Globus pallidus (tissue), 1 donor: ENCODE results near the gene PDCL3.

Source experiments
- DNase-seq: peaks from one replicate; pipeline ENCODE4 v3.0.0-alpha.2; 2015; ENCODE audit warnings: low spot score

Gene PDCL3

GRCh38 chr2:100611079-100612029 lies 48.6 kb downstream of the PDCL3 start:
- no peak for DNase-seq

- no peak for DNase-seq
Measured at GRCh38 chr2:100612388-100613000, 49.7 kb downstream of the PDCL3 start.

DNA sequence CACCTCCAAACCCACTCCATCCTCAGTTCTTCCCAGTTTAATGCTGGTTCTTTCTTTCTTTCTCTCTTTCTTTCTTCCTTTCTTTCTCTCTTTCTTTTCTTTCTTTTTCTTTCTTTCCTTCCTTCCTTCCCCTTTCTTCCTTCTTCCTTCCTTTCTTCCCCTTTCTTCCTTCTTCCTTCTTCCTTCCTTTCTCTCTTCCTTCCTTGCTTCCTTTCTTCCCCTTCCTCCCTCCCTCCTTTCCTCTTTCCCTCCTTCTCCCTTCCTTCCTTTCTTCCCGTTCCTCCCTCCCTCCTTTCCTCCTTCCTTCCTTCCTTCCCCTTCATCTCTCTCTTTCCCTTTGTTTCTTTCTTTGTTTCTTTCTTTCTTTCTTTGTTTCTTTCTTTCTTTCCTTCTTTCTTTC lies 50.9 kb downstream of the PDCL3 start:
- DNase-seq = no peak

DNA sequence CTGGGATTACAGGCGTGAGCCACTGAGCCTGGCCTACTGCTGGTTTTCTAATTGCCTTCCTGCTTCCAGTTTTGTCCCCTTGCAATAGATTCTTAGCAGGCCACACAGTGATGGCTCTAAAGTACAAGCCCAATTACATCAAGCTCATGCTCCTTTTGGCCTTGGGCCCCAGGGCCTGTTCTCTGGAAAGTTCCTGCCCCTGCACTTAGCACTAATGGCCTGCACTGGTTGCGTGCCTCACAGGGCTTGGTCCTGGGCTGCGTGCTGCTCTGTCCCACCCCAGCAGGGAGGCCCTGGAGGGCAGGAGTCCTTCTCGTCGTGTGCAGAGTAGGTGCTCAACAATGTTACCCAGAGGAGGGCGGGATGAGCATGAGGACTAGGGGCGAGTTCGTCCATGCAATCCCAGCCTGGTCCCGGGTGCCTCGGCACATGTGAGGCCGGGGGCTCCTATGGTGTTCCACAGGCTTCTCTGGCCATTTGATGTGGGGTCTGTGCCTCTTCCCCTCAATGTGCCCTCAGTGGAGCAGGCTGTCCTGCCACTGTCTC lies 51.7 kb downstream of the PDCL3 start:
- DNase-seq = no peak

DNA sequence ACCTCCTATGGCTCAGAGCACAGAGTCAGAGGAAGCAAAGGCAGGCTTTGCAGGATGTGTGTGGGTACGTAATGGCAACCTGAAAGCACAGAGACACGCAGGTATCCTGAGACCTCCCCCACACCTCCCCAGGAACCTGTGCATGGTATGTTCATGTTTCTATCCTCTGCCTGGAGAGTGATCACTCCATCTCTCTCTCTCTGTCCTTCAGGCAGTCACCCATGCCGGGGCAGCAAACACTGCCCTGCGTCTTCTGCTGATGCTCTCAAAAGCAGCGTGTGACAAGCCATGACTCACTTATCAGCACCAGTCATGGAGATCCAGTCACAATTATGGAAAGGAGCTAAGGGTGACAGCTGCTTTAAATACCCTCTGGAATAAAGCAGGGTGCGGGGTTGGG lies 52.7 kb downstream of the PDCL3 start:
- no peak for DNase-seq

DNA sequence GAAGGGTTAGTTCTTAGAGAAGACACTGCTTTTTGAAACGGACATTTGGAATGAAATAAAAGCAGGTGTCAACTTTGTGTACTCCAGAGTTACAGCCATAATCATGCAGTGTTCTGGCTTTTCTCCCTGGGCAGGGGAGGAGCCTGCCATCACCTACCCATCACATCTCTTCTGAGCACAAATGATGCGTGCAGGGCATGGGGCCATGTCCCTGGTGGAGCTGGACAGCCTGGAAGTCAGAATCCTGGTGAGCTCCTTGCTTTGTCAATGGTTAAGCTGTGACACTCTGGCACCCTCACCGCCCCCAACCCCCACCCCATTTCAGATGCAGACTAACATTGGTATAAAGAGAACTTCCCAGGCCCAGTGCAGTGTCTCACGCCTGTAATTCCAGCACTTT lies 53.1 kb downstream of the PDCL3 start:
- no peak for DNase-seq

DNA sequence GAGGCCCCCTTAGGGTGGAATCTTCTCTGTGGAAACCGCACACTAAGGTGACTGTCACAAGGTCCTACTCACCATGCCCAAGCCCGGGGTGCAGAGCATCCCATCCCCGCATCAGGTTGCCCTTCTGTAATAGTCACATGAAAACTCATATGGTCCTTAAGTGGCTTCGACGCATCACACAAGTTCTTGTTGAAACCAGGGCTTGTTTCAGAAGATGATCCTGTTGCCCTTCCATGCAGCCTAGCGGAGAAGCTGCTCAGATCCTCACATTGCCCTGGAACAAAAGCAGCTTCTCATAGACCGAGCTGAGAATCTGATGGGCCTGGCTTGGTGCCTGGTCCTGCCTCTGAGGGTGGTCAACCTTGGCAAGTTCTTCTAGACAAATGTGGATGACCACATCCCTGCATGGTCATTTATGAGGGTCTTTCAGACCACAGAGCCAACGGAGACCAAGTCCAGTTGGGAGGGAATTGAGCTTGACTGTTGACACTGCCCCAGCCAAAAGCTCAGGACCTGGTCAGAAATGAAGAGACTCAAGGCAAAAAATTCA lies 54.1 kb downstream of the PDCL3 start:
- no peak for DNase-seq

DNA sequence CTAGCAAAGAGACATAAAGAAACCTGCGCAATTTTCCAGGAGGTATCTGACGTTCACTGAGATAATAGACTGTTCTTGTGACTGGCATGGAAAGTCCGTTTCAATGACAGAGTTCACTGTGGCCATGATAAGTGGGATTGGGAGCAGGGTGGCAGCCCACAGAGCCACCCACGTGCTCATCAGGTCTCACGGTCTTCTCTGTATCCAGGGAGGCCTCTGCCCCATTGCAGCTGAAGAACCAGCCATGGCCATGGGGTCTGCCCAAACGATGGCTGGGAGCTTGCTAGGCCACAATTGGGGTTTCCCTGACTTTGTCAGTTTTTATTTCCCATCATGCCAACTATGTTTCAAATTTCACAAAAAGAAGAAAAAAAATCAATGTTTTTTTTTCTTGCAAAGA lies 57.2 kb downstream of the PDCL3 start:
- DNase-seq = no peak

GRCh38 chr2:100620481-100620880 lies 57.7 kb downstream of the PDCL3 start:
- DNase-seq = no peak

GRCh38 chr2:100621371-100621951 lies 58.7 kb downstream of the PDCL3 start:
- DNase-seq = no peak

DNA sequence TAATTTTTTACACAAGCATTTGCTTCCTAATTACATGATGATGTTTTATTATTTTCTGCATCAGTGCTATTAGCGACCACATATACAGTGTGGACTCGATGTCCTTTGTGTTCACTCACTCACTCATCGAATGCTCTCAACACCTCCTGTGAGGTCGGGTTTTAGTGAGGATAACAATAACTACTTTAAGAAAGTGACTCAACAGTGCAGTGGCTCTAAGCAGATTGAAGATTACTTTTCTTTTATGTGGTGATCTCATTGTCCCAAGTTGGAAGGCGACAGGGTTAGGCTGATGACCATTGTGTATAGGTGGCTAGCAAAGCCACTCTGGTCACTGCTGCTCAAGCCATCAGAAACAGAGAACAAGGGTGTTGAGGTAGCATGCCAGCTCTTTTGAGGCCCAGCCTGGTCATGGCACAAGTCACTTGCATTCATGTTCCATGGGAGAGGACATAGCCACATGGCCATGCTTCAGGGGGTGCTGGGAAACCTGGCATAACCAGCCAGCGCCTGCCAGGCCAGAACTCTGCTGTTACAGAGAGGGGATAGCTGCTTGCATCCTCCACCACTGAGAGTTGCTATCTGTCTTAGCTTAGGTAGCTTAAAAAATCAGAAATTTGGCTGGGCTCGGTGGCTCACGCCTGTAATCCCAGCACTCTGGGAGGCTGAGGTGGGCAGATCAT lies 60.4 kb downstream of the PDCL3 start:
- no peak for DNase-seq

GRCh38 chr2:100623930-100624329 lies 61.1 kb downstream of the PDCL3 start:
- DNase-seq = no peak

- no peak for DNase-seq
Measured at GRCh38 chr2:100624536-100624935, 61.7 kb downstream of the PDCL3 start.

GRCh38 chr2:100625717-100626116 lies 62.9 kb downstream of the PDCL3 start:
- DNase-seq = no peak
